GM11168 (cell line): ENCODE data around the gene AHCYL1.

Experiments
- in situ Hi-C: fragments of 300-500 bp; cut with MboI; formaldehyde crosslinking; loops from one replicate; pipeline ENCODE4 v1.12.0; 2022; ENCODE audit warnings: low sequenced_read_pairs; ENCODE audit not compliant: unreplicated experiment

The AHCYL1 gene

GRCh38 chr1:109993885-109994284, 9.3 kb downstream of the AHCYL1 start:
- in situ Hi-C loops: no loop called here

GRCh38 chr1:109994654-109995053, 10.1 kb downstream of the AHCYL1 start:
- in situ Hi-C loops: no loop called here

- in situ Hi-C loops: no loop called here
These were observed 11.0 kb downstream of the AHCYL1 start for GRCh38 chr1:109995536-109995935.

DNA sequence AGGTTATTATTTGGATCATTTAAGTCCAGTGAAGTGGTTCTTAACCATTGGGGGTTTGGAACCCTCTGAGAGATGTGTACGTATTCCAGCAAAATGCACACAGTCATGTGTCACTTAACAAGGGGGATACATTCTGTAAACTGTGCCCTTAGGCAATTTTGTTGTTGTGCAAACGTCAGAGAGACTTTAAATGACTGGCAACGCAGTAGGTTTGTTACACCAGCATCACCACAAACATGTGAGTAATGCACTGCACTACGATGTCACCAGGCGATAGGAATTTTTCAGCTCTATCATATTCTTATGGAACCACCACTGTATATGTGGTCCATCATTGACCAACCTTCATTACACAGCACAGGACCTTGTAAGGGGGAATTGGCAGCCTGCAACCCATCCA, 11.9 kb downstream of the AHCYL1 start:
- in situ Hi-C loops: no loop called here

- in situ Hi-C loops: no loop called here
These were observed 12.8 kb downstream of the AHCYL1 start for GRCh38 chr1:109997204-109997866.

GRCh38 chr1:109997867-109998229, 13.3 kb downstream of the AHCYL1 start:
- in situ Hi-C loops: no loop called here

- in situ Hi-C loops: no loop called here
These were observed 18.1 kb downstream of the AHCYL1 start for GRCh38 chr1:110002695-110003094.

DNA sequence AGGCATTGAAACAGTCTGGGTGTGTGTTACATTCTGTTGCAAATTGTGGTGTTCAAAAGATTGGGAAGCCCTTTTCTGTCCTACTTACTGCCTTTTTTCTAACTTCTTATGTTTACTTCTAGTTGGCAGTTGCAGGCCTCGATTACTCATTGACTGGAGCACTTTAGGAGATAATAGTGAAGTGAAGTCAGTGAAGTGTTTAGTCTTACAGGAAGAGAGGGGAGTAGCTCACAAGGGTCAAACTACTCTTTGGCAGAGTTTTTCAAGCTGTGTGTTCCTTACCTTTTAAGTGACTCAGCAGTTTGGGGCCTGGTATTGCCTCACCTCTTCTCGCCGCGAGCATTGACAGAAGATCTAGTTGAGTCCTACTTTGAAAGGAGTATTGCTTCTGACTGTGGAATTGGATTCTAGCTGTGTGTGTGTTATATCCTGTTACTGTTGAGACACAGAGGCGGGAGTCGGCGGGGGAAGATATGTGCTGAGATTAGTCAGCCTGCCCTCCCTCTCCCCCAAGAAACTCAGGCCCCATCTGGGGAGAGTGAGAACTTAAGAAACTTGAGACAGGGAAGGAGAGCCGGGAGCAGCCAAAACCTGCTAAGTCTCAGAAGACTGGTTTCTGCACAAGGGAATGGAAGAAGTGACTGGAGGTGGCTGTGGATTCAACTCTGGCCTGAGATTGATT, 19.3 kb downstream of the AHCYL1 start:
- in situ Hi-C loops: no loop called here

DNA sequence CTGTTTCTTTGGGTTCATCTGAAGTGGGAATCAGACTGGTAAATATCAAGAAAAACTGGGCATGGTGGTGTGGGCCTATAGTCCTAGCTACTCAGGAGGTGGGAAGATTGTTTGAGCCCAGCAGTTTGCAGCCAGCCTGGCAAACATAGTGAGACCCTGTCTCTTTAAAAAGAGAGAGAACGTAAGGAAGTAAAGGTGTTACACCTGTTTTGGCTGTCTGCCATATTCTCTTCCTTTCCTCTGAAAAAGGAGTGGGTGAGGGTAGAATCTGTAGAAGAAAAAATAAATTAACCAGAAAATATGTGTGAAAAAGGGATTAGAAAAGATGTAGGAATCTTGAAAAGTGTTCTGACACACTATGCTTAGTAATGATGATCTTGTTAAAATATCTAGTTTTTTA, 20.0 kb downstream of the AHCYL1 start:
- in situ Hi-C loops: no loop called here

DNA sequence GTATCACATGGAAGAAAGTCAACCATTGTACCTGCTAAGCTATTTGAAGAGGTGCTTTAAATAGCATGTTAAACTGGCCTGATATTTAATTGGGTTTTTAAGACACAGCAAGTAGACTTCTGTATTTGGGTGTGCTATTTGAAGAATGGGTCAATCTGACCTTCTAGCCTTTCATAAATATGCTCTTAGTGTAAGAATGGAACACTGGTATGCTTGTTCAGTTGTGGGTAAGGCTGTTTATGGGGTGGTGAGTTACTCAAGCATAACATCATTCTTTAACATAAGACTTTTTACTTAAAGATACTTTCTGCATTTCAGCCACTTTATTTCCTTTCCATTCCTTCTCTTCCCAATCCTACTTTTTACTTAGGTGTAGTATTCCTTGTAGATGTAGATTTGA, 21.4 kb downstream of the AHCYL1 start:
- in situ Hi-C loops: no loop called here

DNA sequence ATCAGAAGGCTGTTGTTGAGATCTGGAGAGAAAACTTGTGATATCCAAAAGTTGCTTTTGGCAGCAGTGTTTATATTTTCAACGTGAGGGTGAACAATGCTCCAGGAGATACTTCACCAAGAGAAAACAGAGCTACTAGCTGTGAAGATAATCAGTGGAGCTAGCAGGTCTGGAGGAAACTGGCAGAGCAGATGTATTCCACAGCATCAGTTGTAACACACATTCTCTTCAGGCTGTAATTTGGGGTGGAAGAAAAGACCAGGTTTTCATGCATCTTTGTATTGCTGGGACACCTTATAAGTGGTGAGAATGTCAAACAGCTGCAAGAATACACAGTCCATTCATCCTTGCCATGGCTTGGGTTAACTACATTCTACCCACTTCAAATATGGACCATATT, 22.0 kb downstream of the AHCYL1 start:
- in situ Hi-C loops: no loop called here

DNA sequence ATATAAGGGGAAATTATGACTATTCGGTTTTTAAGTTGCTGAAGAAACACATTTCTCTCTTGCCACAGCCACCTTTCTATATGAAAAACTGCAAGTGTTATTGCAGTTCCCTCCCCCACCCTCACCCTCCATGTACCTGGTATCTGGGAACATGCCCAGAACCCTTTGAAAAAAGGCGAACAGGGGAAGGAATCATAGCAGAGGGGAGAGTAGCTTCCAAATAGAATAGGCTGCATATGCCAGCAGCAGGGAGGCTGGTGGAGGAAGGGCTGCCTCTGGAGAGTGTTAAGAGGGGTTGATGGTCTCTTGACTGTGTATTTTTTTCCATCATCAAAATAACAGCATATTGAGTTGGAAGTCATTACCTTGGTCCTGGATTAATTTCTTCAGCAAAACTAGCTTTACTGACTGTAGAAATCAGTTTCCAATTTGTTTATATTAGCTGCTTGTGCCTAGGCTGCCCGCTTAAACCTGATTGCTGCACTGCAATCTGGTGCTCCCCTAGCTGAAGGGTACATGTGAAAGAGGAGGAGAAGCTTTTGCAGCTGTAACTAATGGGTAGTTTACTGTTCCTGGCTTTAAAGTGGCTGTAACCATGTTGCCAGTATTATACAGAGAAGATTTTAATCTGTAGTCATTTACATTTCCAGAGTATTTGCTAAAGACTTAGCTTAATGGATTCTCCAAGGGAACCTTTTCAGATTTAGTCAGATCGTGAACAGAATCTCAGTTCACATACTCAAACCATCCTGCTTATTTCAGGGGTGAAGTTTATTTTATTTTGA, 22.7 kb downstream of the AHCYL1 start:
- in situ Hi-C loops: no loop called here

- in situ Hi-C loops: no loop called here
These were observed 24.5 kb downstream of the AHCYL1 start for GRCh38 chr1:110008971-110009565.

DNA sequence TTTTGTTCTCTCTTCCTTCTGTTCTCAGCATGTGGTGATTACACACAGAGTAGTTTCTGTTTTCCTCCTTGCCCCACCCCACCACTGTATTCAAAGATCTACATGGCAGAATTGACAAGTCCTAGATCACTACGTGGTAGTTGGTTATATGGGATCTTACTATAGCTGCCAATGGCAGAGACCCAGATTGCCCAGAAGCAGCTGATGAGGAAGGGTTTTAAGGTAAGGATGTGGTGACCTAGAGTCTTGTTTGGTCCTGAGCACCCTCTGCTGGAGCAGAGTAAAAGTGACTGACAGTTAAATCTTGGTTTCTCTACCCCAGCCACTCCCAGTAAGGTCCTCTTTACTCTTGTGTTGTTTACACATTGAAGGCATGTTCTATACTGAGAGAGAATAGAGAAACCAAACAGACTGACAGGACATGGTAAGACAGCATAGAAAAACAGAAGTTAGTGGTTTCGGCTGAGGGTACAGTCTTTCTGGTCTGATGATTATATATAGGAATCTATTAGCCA, 27.0 kb downstream of the AHCYL1 start:
- in situ Hi-C loops: no loop called here

- in situ Hi-C loops: no loop called here
These were observed 27.7 kb downstream of the AHCYL1 start for GRCh38 chr1:110012100-110012780.

DNA sequence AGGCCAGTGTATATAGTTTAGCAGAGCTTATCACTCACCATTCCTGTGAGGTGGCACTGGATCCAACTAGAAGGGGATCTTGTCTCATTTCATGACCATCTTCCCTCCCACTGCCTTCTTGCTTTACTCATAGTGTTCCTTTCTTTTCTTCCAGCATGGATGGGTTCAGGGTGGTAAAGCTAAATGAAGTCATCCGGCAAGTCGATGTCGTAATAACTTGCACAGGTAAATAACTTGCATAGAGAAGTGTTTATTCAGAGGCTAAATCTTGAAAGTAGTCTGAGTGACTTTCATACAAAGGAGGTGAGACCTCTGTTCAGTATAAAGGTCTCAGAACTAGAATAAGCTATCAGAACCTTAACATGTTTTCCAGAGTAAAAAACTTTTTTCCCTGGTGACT, 33.2 kb downstream of the AHCYL1 start:
- in situ Hi-C loops: no loop called here

GRCh38 chr1:110018396-110018795, 33.8 kb downstream of the AHCYL1 start:
- in situ Hi-C loops: no loop called here

DNA sequence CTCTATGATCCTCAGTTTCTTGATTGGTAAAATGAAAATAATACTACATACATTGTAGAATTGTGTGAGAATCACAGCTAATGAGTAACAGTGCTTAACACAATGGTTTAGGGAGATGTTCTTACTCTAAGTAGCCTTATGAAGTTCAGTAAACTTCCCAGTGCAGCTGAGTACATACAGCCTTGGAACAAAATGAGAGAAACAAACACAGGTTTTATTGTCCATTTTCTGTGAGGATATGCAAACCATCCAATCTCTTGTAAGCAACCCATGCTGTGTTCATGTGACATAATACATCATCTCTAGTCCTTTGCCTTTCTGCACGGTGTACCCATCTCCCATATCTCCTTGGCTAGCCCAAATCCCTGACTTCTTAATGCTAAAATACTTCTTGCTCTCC, 35.2 kb downstream of the AHCYL1 start:
- in situ Hi-C loops: no loop called here

DNA sequence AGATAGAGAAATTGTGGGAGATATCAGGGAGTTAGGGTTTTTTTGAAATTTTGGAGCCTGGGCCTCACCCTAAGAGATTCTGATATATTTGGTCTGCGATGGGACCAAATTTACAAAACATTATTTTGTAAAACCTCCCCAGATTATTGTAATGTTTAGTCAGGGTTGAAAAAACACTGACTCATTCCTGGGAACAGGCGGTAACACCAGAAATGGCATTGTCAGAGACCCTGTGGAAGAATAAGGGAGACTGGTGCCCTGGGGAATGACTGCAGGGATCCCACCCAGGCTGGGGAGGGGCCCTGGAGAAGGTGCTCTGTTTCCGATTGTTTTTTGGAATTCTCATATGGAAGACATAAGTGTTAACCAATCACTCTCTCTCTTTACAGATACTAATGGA, 36.7 kb downstream of the AHCYL1 start:
- in situ Hi-C loops: no loop called here

GRCh38 chr1:110024613-110025012, 40.0 kb downstream of the AHCYL1 start:
- in situ Hi-C loops: no loop called here
